ENCODE data around the gene BHLHE40.

Gene BHLHE40

DNA sequence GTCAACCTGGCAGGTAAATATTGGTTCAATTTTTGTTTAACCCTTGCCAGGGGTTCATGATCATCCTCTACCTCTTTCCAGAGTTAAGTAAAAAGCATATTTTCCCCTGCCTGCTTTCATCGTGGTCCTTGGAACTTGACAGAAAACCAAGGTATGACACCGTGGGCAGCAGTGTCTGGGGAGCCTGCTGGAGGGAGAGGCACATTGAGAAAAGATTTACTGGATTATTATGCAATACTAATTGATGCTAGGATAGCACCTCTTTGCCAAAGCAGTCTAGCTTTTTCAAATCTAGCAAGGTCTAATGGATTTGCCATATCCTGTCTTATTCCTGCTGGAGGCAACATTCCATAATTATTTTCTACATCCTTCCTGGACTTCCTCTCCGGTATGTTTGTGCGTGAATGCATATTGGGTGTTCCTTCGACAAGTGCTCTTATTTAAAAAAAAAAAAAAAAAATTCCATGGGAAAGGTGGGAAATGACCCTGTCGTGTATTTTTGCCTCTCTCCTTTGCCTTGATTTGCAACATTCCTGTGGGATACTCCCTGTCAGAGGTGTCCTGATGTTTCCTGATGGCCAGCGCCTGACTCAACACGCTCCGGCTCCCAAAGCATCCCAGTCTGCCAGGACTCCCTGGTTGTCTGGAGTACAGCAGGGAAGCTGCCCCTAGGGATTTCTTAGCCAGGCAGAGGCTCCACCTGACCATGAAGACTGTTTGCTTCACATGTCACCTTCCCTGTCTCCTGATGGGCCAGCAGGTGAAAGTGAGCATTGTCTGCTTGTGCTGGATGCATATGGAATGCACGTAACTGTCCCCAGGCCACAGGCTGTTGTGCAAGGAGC, 6.3 kb downstream of the BHLHE40 start:
- peak; percentile 44 for DNase-seq

DNA sequence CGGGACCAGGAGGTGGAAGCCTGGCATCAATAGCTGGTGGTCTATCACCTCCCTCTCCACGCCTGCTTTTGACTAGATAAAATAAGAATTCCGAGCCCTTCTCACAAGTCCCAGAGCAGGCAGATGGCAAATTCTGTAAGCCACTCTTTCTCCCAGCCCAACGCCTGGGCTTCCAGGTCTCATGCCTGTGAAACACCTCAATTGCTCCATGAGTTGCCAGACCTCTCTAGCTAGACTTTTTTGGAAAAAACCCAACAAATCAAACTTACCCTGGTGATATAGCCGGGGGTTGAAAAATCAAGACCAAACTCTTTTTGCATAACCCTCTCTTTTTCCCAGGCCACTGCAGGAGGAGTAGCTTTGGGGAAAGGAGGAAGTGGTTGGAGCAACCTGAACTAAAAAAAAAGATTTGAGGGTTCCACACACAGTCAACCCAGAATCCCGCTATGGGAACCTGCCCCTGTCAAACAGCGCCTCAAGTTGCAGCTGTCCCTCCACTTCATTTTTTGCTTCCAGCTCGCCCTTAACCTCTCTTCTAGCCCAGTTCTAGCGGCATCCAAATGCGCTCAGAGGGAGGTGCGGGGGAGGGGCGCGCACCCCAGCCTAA, 7.0 kb downstream of the BHLHE40 start:
- no peak for DNase-seq

- peak; percentile 79 for DNase-seq
These were observed 7.7 kb downstream of the BHLHE40 start for GRCh38 chr3:4986782-4987537.

DNA sequence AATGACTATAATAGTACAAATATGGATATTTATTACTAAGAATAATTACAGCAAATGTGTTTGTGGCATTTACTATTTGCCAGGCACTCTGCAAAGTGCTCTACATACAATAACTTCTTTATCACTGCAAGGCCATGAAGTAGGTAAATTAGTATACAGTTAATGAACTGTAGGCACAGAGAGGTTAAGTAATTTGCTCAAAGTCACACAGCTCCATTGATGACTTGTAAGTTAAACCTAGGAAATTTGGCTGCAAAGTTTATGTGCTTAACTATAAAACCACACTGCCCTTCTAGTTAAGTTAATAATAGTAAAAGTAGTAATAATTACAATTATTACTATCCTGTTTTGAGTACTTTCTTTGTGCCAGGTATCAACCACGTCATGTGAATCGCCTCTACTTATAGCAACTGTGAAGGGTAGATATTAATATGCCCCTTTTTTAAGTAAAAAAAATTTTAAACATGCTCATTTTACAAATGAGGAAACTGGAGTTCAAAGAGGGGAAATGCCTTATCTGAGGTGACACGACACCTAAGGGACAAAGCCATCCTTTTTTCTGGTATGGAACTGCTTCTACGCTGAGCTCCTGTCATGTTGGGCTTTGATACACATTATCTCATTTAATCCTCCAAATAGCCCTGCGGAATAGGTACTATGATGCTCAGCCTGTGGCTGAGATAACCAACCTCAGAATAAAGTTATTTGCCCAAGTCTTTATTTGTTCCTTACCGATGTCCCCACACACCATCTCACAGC, 8.5 kb downstream of the BHLHE40 start:
- no peak for DNase-seq

DNA sequence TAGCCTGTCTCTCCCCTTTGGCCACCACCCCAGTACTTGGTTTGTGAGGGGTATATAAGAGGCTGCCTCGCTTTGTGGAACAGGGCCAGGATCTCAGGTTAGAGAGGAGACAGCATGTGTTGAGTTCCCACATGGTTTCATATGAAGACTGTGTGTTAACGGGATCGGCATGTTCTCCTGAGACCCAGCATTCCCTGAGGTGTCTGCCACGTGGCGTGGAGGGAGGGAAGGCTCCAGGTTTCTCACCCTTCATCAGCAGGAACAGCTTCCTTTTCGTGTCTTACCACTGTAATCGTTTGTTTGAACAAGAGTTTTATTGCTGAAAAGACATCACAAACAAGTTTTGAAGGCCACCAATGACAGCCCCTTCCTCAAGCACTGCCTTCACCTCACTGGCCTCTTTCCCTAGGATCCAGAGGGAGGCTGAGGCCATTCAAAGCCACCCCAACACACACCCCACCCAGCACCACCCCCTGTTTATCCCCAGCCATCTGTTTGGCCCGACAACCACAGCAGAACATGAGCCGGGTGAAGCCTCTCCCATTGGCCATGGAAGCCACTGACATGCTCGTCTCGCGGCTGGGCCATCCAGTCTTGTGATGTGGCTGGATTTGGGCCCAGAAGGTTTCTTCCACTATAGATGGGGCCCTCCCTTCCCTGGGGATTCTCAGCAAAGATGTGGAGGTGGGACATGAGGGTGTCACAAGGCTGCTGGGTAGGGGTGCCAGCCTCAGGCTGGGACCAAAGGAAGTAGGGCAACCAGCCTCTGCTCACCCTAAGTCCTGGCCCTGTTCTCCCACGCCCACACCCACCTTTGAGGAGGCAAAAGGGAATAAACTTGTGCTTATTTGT, 10.0 kb downstream of the BHLHE40 start:
- DNase-seq, result no peak

GRCh38 chr3:4990069-4990468, 10.8 kb downstream of the BHLHE40 start:
- no peak for DNase-seq

DNA sequence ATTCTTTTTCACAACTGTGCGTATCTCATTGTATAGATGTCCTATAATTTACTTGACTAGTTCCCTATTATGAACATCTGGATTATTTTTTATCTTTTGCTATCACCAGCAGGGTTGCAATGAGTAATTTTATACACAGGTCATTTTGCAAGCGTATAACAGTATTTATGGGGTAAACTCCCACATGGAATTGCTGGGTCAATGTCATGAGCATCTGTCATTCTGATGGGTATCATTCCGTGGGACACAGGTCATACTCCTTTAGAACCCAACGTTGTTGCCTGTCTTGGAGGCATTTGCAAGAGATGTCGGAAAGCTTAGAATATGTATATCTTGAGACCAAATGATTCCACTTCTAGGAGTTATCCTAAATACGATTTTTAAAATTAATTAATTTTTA, 12.9 kb downstream of the BHLHE40 start:
- no peak for DNase-seq

GRCh38 chr3:4993276-4994143, 14.3 kb downstream of the BHLHE40 start:
- no peak for DNase-seq

- DNase-seq, result no peak
These were observed 15.0 kb downstream of the BHLHE40 start for GRCh38 chr3:4994144-4994730.

DNA sequence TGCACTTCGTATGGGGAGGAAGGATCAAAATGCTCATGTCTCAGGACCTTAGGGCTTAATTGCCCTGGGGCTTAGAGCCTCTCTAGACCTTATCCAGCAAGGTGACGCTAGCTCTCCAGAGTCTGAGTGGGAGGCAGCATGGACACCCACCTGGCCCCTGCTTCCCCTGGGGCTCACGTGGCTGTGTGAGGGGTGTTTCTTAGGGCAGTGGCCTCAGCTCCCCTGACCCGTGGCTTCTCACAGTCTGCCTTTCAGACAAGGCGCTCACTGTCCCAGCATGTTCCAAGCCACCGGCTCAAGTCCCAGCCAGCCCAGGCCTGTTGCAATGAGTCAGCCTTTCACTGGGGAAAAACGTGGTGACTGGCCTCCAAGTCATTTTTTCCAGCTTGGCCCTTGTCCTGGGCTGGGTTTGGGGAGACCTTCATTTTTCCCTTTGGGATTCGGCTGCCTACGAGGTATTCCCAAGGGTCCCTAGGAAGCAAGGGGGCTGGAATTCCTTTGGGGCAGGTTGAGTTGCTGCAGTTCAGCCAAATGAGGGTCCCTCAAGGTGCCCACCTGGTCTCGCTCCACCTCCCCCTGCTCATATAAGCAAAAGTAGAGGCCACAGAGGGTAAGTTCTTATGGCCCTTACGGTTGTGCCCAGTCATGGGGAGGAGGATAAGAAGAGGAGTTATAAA, 15.7 kb downstream of the BHLHE40 start:
- no peak for DNase-seq

DNA sequence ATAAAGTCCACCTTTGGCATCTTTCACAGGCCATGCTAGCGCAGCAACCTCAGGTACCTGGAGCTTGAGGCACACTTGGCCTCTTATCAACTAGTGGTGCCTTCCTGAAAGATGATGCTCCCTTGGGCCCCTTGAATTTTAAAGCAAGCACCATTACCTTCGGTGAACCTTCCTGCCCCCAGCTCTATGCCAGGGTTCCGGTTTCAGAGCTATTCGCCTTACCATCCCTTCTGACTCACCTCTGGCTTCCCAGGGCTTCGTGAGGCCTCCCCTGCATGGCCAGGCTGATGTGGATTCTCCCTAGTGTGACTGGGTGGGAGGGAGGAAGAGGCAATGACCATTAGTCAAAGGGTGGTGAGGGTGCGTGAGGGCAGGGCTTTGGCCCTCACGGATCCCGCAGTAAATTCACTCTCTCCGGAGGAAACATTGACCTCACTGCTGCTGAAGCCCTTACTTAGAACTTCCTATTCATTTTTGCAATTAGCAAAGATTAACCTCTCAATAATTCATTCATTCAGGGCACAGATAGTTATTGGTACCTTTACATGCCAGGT, 16.3 kb downstream of the BHLHE40 start:
- no peak for DNase-seq

GRCh38 chr3:4996223-4996765, 17.1 kb downstream of the BHLHE40 start:
- DNase-seq, result no peak

GRCh38 chr3:4996771-4997291, 17.6 kb downstream of the BHLHE40 start:
- no peak for DNase-seq

DNA sequence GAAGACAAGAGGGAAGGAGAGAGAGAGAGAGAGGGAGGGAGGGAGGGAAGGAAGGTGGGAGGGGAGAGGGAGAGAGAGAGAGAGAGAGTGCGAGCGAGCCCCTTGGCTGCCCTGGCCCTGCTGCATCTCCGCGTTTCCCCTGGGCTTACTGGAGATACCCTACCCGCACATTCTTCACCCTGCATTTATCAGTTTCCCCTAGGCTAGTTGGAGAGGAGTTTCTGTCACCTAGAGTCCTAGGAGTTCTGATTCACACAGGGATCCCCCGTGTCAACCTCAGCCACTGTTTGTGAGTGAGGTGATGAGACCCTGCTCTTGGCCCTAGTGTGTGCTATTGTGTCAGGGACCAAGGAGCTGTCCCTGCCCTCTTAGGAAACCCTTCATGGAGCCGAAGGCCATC, 18.7 kb downstream of the BHLHE40 start:
- DNase-seq, result no peak

DNA sequence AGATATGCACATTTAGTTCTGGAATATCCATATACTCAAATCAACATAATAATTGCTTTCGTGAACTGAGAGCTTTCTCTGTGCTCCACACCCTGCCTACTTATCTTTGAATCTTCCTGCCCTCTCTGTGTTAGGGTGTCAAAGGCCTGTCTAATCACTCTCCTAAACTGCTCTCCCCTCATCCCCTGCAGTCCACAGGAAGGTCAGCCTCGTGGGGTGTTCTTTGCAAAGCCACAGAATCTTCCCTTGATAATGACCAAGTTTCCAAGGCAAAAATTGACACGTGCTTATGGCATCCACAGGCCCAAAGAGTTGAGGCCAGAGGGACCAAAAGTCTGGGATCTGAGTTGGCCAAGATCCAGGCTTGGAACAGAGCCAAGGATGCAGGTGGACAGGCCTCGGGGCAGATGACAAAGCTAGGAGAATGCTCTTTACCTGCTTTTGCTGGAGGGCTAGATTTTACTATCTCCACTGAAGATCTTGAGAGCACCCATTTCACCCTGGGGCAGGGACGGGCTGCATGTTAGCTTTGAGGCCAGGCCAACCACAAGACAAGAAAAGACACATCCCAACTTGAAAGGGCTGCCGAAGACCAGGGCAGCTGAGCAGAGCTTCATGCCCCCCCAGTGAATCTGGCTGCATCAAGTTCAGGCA, 20.4 kb downstream of the BHLHE40 start:
- DNase-seq, result no peak

- DNase-seq, result no peak
These were observed 21.9 kb downstream of the BHLHE40 start for GRCh38 chr3:5001135-5001534.

- DNase-seq, result no peak
These were observed 22.6 kb downstream of the BHLHE40 start for GRCh38 chr3:5001805-5002173.

GRCh38 chr3:5002174-5002870, 23.1 kb downstream of the BHLHE40 start:
- DNase-seq, result peak; percentile 46

Measured in activated T-cell treated with anti-CD3 and anti-CD28 coated beads, Interleukin-2, amount 50 U/mL, for 1 hour (primary cell).